DOHH2 (cell line): ENCODE measurements around the gene ABCA1.

Source experiments
- CTCF ChIP-seq: fragments of 200-600 bp; sonication (generic); IDR thresholded peaks from one replicate; pipeline ENCODE4 v1.5.1; 2014; ENCODE audit warnings: antibody characterized with exemption, mild to moderate bottlenecking, low read depth, low read length; ENCODE audit not compliant: poor library complexity, severe bottlenecking
- EZH2phosphoT487 ChIP-seq: fragments of 200-600 bp; sonication (generic); IDR thresholded peaks from 2 replicates; pipeline ENCODE4 v1.6.1; 2017; ENCODE audit warnings: borderline replicate concordance, mild to moderate bottlenecking, antibody characterized with exemption, low read length, moderate library complexity, mixed read lengths

DNA sequence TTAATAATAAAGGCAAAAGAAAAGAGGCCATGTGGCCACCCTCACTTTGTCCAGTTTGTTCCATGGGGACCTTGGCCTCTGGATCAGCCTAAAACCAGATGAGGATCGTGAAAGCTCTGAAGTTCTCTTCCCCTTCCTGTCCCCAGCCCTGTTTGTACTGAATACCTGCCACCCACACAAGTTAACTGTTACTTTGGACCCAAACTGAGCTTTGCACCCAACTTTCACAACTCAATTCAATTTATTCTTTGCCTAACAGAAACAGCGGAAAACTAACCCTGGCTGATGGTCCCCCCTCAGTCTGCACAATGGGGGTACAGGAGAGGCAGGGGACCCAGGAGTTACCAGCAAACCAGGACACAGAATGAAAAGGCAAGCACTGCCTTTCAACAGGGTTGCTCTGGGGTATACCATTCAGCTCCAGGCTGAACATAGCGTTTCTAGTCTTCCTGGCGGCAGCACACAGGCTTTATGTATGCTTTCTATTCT lies 28.2 kb downstream of the ABCA1 start:
- TF ChIP-seq CTCF (no peak), EZH2phosphoT487 (no peak)
